A549 treated with CpdA at 1 μM for 4 hours (cell line): ENCODE data around the gene SIGLEC10. TPM values are rescaled to one million over a fixed set of nuclear protein-coding genes. Genes with fewer than 3 reads are reported as not detected.

Experiments used
- total RNA-seq: library from RNA; stranded (reverse); fragments of 200-300 nt; extraction: Qiagen RNA extraction; gene quantifications from 5 replicates; pipeline ENCODE4 v1.2.3, GENCODE V29; 2022; ENCODE audit warnings: low read depth

The SIGLEC10 gene
- total RNA-seq: not detected in 5 replicates

GRCh38 chr19:51417107-51417809 is at the start of gene SIGLEC10:
SIGLEC10 (minus strand) TSS chr19:51417642; CDS start chr19:51417581, 61 bp downstream.

DNA sequence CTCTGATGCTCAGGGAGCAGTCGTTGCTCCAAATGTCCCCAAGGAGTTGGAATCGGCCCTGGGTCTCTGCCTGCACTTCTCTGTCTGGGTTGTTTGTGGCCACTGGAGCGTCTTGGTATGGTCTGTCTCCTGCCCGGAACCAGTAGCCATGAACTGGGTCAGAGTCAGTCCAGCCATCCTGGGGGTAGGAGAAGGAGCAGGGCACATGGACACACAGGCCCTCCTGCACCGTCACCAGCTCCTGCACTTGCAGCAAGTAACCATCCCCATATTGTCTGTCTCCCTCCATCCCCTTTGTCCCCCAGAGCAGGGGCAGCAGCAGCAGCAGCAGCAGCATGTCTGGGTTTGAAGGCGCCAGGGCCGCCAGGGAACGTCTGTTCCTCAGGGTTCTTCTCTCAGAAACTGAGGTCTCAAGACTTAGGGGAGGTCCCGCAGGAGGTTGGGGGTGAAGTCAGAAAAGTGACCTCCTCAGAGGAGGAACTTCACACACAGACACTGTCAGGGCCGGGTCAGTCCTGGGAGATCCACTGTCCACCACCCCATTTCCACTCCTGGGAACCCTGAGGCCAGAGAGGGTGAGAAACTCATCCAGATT is 40.7 kb upstream of the SIGLEC10 start, which contains the start of gene SIGLEC8:
Gene SIGLEC8, minus strand, starts transcription at position 404 of the 595 bp plus-strand sequence. Its CDS starts 67 bp downstream, at position 337.

DNA sequence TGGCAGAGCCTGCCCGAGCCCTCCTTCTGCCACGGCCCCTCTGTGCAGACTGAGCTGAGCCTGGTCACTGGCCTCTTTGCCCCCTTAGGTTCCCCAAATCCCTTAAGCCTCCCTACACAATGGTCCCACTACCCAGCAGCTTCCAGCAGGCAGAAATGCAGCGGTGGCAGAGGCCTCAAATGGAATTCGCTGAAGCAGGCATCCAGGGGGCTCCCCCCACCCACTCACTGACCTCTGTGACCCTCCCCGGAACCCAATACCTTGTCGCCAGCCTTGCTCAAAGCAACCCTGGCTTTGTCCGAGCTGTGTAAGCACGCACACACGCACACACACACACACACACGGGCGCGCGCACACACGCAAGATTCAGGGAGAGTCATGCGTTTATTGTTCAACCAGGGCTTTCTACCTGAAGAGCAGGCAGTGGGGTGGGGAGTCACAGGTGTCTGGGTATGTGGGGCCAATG is 29.5 kb downstream of the SIGLEC10 start, which contains the start of gene LIM2:
Gene LIM2, minus strand, starts transcription at position 51 of the 466 bp plus-strand sequence. CDS start 531 bp downstream, outside the sequence.

DNA sequence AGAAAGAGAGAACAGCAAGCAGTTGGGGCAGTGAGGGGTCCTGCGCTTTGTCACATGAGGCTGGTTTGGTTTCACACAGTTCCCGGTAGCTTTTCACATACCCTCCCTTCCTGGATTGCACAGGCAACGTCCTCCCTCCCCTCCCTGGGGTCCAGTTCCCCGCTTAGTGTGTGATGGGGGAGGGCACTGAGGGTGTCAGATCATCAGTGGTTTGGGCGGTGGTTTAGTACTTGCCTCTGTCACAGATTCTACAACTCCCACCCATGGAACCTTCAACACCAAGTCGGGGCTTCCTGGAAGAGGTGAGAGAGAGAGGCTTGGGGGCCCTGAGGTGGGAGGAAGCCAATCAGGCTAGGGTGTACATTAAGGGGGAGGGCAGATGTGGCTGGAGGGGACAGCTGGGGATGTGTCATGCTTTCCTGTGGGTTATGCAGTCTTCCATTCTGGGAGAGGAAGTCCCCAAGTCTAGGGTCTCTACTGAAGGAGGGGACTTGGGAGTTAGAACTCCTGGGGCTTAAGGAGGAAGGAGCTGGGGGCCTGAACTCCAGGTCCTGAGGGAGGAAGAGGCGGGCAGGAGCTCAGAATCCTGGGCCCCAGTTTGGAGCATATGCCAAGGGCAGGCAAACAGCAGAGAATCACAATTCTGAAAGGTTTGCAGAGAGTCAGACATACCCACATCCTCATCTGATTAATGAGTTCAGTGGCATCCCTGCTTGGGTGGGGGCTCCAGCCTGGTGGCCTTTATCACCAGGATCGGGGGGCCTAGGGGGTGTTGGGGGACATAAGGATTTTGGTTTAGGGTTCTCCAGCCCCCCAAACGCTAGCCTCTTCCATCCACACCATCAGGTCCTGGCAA is 44.6 kb downstream of the SIGLEC10 start, which contains the start of gene NKG7:
Gene NKG7, minus strand, starts transcription at position 6 of the 856 bp plus-strand sequence. CDS start 119 bp downstream, outside the sequence.

DNA sequence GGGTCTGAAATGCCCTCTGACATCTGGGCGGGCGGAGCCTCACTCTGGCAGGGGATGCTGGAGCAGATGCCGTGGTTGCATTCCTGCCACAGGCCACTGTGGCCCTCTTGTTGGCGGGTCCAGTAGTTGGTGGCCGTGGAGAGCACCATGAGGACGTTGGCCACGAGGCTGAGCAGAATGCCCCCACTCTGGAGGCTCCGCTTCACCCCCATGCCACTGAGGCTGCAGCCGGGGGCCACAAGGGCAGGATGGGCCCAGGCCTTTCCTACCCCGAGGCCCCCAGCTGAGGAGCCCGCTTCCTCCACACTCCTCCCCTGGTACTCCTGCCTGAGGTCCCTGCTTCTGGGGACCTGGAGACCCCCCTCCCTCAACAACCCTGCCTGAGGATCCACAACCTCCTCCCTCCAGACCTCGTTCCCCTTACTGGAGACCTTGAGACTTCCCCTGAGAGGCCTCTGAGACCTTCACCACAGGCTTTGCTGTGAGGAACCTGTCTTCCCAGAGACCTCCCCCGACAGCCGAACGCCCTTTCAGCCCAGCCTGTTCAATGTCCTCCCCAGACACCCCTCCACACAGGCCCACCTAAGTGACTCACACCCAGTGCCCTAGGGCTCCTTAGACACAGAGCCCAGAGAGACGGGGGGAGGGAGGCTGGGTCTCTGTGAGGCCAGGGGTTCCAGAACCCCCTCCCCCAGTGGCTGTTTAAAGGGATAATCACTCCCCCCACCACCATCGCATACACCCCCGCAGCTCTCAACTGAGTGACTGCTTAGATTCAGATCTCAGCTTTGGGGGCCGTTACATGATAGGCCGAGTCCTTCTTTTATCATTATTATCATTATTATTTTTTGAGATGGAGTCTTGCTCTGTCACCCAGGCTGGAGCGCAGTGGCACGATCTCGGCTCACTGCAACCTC is 48.8 kb downstream of the SIGLEC10 start, which contains the start of gene CLDND2:
Gene CLDND2, minus strand, starts transcription at position 638 of the 917 bp plus-strand sequence. Its CDS starts 426 bp downstream, at position 212.

GRCh38 chr19:51365965-51366388 is 51.5 kb downstream of the SIGLEC10 start, which contains the start of gene ETFB:
ETFB (minus strand) TSS chr19:51366388; CDS start chr19:51366326, 62 bp downstream.

Other genes with a start within 250 kb of the SIGLEC10 start
- 0.08 TPM in 1 of 5 replicates, not detected in the others for gene CD33, start 192.6 kb downstream of the SIGLEC10 start, total RNA-seq
- gene SIGLECL1, start 166.6 kb downstream of the SIGLEC10 start, total RNA-seq: not detected in 5 replicates
- gene IGLON5, start 106.0 kb downstream of the SIGLEC10 start, total RNA-seq: 0.02 to 0.06 TPM (median 0.05 TPM) in 3 of 5 replicates, not detected in the others
- 6.7 to 10.1 TPM (median 9.5 TPM) in 5 replicates for gene VSIG10L, start 75.5 kb downstream of the SIGLEC10 start, total RNA-seq
- gene ETFB, start 51.3 kb downstream of the SIGLEC10 start, total RNA-seq: 204 to 234 TPM (median 218 TPM) in 5 replicates
- 4.7 to 10.1 TPM (median 9.9 TPM) in 5 replicates for gene CLDND2, start 48.6 kb downstream of the SIGLEC10 start, total RNA-seq
- gene NKG7, start 45.0 kb downstream of the SIGLEC10 start, total RNA-seq: not detected in 5 replicates
- not detected in 5 replicates for gene LIM2, start 29.7 kb downstream of the SIGLEC10 start, total RNA-seq
- gene C19orf84, start 27.1 kb downstream of the SIGLEC10 start, total RNA-seq: not detected in 5 replicates
- not detected in 5 replicates for gene SIGLEC8, start 40.8 kb upstream of the SIGLEC10 start, total RNA-seq
- not detected in 5 replicates for gene CEACAM18, start 60.9 kb upstream of the SIGLEC10 start, total RNA-seq
- gene SIGLEC12, start 84.2 kb upstream of the SIGLEC10 start, total RNA-seq: not detected in 5 replicates
- not detected in 5 replicates for gene SIGLEC6, start 114.0 kb upstream of the SIGLEC10 start, total RNA-seq
- 4.2 to 5.6 TPM (median 4.3 TPM) in 5 replicates for gene ZNF175, start 153.6 kb upstream of the SIGLEC10 start, total RNA-seq
- gene SIGLEC5, start 212.8 kb upstream of the SIGLEC10 start, total RNA-seq: not detected in 5 replicates
- gene SIGLEC14, start 229.2 kb upstream of the SIGLEC10 start, total RNA-seq: 0.03 to 0.20 TPM in 2 of 5 replicates, not detected in the others